GM12874 (cell line): ENCODE data around the gene FLT1.

Experiments
- TF ChIP-seq, protein P1 (sequence below): IDR thresholded peaks from 2 replicates; pipeline ENCODE4 v1.5.1; 2011; ENCODE audit warnings: low read depth, mild to moderate bottlenecking, control low read depth, low read length, moderate library complexity; ENCODE audit not compliant: insufficient read depth

The FLT1 gene

GRCh38 chr13:28268800-28269223 lies 226.1 kb downstream of the FLT1 start:
- TF ChIP-seq, protein P1, sequence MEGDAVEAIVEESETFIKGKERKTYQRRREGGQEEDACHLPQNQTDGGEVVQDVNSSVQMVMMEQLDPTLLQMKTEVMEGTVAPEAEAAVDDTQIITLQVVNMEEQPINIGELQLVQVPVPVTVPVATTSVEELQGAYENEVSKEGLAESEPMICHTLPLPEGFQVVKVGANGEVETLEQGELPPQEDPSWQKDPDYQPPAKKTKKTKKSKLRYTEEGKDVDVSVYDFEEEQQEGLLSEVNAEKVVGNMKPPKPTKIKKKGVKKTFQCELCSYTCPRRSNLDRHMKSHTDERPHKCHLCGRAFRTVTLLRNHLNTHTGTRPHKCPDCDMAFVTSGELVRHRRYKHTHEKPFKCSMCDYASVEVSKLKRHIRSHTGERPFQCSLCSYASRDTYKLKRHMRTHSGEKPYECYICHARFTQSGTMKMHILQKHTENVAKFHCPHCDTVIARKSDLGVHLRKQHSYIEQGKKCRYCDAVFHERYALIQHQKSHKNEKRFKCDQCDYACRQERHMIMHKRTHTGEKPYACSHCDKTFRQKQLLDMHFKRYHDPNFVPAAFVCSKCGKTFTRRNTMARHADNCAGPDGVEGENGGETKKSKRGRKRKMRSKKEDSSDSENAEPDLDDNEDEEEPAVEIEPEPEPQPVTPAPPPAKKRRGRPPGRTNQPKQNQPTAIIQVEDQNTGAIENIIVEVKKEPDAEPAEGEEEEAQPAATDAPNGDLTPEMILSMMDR, result no peak

DNA sequence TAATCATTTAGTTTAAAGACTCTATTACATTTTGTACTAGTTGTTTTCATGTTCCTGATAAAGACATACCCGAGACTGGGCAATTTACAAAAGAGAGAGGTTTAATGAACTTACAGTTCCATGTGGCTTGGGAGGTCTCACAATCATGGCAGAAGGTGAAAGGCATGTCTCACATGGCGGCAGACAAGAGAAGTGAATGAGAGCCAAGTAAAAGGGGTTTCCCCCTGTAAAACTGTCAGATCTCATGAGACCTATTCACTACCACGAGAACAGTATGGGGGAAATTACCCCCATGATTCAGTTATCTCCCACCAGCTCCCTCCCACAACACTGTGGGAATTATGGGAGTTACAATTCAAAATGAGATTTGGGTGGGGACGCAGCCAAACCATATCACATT lies 227.4 kb downstream of the FLT1 start:
- TF ChIP-seq, protein P1, result no peak

DNA sequence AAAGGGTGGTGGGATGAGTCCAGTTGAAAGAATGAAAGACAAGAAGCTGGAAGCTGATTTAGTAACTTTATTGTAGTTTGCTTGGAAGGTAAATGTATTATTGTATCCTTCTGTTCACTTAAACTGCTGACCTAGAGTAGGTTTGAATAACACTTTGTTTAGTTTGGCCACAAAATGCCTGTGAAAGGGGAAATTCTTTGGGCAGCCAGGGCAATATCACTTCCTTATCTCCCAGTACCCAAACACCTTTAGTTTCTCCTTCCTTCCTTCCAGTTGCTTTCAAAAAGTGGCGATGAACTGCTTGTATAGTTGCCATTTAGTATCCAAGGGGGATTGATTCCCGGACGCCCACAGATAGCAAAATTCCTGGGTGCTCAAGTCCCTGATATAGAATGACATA lies 236.5 kb downstream of the FLT1 start:
- TF ChIP-seq, protein P1, result no peak

- TF ChIP-seq, protein P1, result no peak
Measured at GRCh38 chr13:28257305-28257704, 237.6 kb downstream of the FLT1 start.

DNA sequence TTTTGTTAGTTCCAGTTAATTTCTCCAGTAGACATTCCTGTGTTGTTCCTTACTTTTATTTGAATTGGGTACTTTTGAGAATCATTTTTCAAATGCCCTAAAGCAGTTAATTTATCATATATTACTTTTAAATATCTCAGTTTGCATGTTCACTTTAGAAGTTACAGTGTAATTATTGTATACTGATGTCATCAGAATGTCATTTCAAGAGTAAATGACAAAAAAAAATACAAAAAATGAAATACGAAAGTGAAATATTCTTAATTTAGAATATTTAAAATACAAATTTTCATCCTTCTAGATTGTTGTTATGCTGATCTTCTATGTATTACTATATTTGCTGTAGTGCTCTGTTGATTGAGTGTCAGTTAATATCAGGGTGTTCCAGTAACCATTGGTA lies 242.4 kb downstream of the FLT1 start:
- TF ChIP-seq, protein P1, result no peak

DNA sequence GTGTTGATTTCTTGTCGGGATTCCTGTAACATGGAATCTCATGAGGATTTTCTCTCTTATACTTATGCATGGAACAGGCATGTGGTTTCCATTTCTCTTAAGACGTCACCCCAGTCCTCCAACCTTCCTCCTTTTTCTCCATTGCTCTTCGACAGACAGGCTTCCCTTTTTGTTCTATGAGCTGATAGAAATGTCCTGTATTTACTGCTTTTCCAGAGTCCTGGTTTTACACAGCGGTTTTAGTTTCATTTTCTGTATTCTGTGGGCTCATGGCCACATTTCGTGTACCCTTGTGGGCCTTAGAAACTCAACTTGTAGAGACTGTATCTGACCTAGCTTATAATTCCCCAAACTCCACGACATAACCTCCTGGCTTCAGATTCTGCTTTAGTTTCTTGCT lies 243.5 kb downstream of the FLT1 start:
- TF ChIP-seq, protein P1, result no peak

DNA sequence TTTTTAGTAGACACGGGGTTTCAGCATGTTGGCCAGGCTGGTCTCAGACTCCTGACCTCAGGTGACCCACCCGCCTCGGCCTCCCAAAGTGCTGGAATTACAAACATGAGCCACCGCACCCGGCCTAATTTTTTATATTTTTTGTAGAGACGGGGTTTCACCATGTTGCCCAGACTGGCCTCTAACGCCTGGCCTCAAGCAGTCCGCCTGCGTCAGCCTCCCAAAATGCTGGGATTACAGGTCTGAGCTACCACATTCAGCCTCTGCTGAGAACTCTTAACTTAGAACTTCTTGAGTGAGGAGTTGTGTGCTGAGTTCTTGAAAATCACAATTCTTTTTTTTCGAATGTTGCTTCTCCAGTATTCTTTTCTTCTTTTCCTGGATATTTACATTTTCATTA lies 244.4 kb downstream of the FLT1 start:
- TF ChIP-seq, protein P1, result no peak
